ENCODE results near the gene PPP2R2C.
A peak's percentile ranks its signal among the peaks of the same experiment; 100 is the strongest.

The PPP2R2C gene

DNA sequence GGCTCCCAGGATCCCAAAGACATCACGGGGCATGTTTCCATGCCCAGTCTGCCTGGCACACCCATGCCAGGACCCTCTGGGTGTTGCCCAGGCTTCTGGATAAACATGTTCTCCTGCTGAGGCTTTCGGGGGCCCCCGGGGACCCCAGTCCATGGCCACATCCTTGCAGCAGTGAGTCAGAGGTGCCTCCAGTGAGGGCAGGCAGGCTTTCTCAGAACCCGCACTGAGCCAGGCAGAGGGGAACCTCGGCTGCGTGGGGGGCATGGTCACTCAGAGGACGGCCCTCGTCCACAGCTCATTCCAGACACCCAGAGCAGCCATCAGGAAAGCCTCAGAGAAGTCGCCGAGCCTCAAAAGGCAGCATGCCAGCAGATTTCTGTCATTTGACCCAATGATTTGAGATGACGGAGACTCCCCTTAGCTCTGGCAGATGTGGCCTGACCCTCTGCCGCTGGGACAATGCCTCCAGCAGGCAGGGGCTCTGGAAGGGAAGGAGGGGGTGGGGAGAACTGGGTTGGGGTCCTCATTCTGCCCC, 54.8 kb downstream of the PPP2R2C start:
- Histone ChIP-seq H3K4me1 (ENCODE audit: insufficient read depth, low read length) (peaks cover 2% of the 10 kb centered on the region; the same call in 1 of the 2 replicates), H3K36me3 (ENCODE audit: insufficient read depth, low read depth, low read length) (no peaks in the 10 kb centered on the region), H3K9me3 (ENCODE audit: insufficient read depth, low read depth, low read length) (no peaks in the 10 kb centered on the region), H3K27ac (ENCODE audit: low read length) (no peak overlapping the region), H3K9ac (ENCODE audit: low read depth, low read length) (no peak overlapping the region), H3K27me3 (ENCODE audit: insufficient read depth, low read length) (no peaks in the 10 kb centered on the region), H3K4me3 (ENCODE audit: low read length) (no peak overlapping the region)

DNA sequence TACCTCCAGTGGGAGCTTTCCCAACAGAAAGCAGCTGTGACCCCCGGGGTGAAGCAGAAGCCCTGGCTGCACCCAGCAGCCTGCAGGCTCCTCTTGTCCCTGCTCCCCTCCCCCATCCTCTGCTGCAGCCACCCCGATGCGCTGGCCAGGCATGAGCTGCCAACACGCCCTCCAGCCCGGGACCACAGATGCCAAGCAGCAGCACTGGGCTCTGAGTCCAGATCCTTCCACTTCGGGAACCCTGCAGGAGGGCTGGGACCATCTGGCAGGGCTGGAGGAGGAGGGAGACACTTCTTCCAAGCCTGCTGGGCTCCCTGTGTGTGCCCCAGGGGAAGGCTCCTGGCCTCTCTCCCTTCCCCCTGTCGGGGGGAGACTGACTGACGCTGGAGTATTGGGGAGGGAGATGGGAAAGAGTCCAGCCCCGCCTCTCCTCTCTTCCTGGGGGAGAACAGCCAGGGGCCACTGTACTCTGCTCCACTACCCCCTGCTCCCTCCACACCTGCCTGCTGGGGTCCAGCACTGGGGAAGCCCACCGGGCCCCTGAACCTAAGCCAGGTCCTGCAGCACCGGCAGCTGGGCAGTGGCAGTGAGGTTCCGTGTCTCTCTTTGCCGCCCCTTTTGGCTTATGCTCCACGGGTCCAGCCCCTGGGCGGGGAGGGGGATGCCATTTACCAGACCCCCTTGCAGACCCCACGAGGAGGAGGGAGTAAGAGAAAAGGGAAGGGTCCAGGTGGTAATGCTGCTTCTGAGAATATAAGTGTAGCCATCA, 55.7 kb downstream of the PPP2R2C start:
- Histone ChIP-seq H3K9me3 (ENCODE audit: insufficient read depth, low read depth, low read length) (no peaks in the 10 kb centered on the region), H3K9ac (ENCODE audit: low read depth, low read length) (no peak overlapping the region), H3K27me3 (ENCODE audit: insufficient read depth, low read length) (no peaks in the 10 kb centered on the region), H3K36me3 (ENCODE audit: insufficient read depth, low read depth, low read length) (no peaks in the 10 kb centered on the region), H3K4me3 (ENCODE audit: low read length) (no peak overlapping the region), H3K4me1 (ENCODE audit: insufficient read depth, low read length) (peaks cover 2% of the 10 kb centered on the region; the same call in 1 of the 2 replicates), H3K27ac (ENCODE audit: low read length) (no peak overlapping the region)

GRCh38 chr4:6415031-6415705, 57.2 kb downstream of the PPP2R2C start:
- Histone ChIP-seq H3K27me3 (ENCODE audit: insufficient read depth, low read length) (no peaks in the 10 kb centered on the region), H3K36me3 (ENCODE audit: insufficient read depth, low read depth, low read length) (no peaks in the 10 kb centered on the region), H3K4me1 (ENCODE audit: insufficient read depth, low read length) (peaks cover 2% of the 10 kb centered on the region; the same call in 1 of the 2 replicates), H3K9ac (ENCODE audit: low read depth, low read length) (no peak overlapping the region), H3K4me3 (ENCODE audit: low read length) (no peak overlapping the region), H3K27ac (ENCODE audit: low read length) (no peak overlapping the region), H3K9me3 (ENCODE audit: insufficient read depth, low read depth, low read length) (no peaks in the 10 kb centered on the region)

- no peaks in the 10 kb centered on the region for H3K27me3 ChIP-seq (ENCODE audit: insufficient read depth, low read length)
- no peaks in the 10 kb centered on the region for H3K36me3 ChIP-seq (ENCODE audit: insufficient read depth, low read depth, low read length)
- no peaks in the 10 kb centered on the region for H3K9me3 ChIP-seq (ENCODE audit: insufficient read depth, low read depth, low read length)
- peaks cover 2% of the 10 kb centered on the region; the same call in 1 of the 2 replicates for H3K4me1 ChIP-seq (ENCODE audit: insufficient read depth, low read length)
- H3K9ac ChIP-seq (ENCODE audit: low read depth, low read length), result no peak overlapping the region
- no peak overlapping the region for H3K4me3 ChIP-seq (ENCODE audit: low read length)
- no peak overlapping the region for H3K27ac ChIP-seq (ENCODE audit: low read length)
Observed at GRCh38 chr4:6414578-6414977, 57.8 kb downstream of the PPP2R2C start.

- Histone ChIP-seq H3K9ac (ENCODE audit: low read depth, low read length) (no peak overlapping the region), H3K27me3 (ENCODE audit: insufficient read depth, low read length) (no peaks in the 10 kb centered on the region), H3K27ac (ENCODE audit: low read length) (no peak overlapping the region), H3K36me3 (ENCODE audit: insufficient read depth, low read depth, low read length) (no peaks in the 10 kb centered on the region), H3K4me3 (ENCODE audit: low read length) (no peak overlapping the region), H3K9me3 (ENCODE audit: insufficient read depth, low read depth, low read length) (no peaks in the 10 kb centered on the region), H3K4me1 (ENCODE audit: insufficient read depth, low read length) (peaks cover 2% of the 10 kb centered on the region; the same call in 1 of the 2 replicates)
Observed at GRCh38 chr4:6410664-6411063, 61.8 kb downstream of the PPP2R2C start.

DNA sequence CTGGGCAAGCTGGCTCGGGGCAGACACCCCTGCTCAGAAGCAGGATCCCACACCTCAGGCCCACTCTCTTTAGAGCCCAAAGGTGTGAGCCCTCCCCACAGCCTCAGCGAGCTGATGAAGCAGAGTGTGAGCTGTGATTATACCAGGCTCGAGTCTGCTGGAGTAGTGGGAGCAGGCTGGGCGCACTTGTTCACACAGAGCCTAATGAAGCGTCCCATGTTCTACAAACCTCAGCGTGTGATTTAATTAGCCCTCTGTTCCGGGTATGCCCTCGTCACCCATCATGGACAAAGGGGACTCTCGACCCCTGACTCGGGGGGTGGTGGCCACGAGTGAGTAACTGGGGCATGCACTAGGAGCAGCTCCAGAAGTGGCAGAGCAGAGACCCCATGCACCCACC, 62.3 kb downstream of the PPP2R2C start:
- H3K27me3 ChIP-seq (ENCODE audit: insufficient read depth, low read length), result no peaks in the 10 kb centered on the region
- no peak overlapping the region for H3K9ac ChIP-seq (ENCODE audit: low read depth, low read length)
- no peak overlapping the region for H3K4me3 ChIP-seq (ENCODE audit: low read length)
- H3K27ac ChIP-seq (ENCODE audit: low read length), result no peak overlapping the region
- peaks cover under 1% of the 10 kb centered on the region; the same call in 1 of the 2 replicates for H3K4me1 ChIP-seq (ENCODE audit: insufficient read depth, low read length)
- H3K9me3 ChIP-seq (ENCODE audit: insufficient read depth, low read depth, low read length), result no peaks in the 10 kb centered on the region
- H3K36me3 ChIP-seq (ENCODE audit: insufficient read depth, low read depth, low read length), result no peaks in the 10 kb centered on the region

- no peak overlapping the region for H3K4me3 ChIP-seq (ENCODE audit: low read length)
- H3K36me3 ChIP-seq (ENCODE audit: insufficient read depth, low read depth, low read length), result no peaks in the 10 kb centered on the region
- H3K9ac ChIP-seq (ENCODE audit: low read depth, low read length), result no peak overlapping the region
- H3K4me1 ChIP-seq (ENCODE audit: insufficient read depth, low read length), result no peaks in the 10 kb centered on the region
- H3K27me3 ChIP-seq (ENCODE audit: insufficient read depth, low read length), result no peaks in the 10 kb centered on the region
- no peaks in the 10 kb centered on the region for H3K9me3 ChIP-seq (ENCODE audit: insufficient read depth, low read depth, low read length)
- no peak overlapping the region for H3K27ac ChIP-seq (ENCODE audit: low read length)
Observed at GRCh38 chr4:6409381-6409780, 63.0 kb downstream of the PPP2R2C start.

- Histone ChIP-seq H3K9ac (ENCODE audit: low read depth, low read length) (no peak overlapping the region), H3K27me3 (ENCODE audit: insufficient read depth, low read length) (no peaks in the 10 kb centered on the region), H3K4me1 (ENCODE audit: insufficient read depth, low read length) (no peaks in the 10 kb centered on the region; the same call in 1 of the 2 replicates), H3K36me3 (ENCODE audit: insufficient read depth, low read depth, low read length) (no peaks in the 10 kb centered on the region), H3K4me3 (ENCODE audit: low read length) (no peak overlapping the region), H3K9me3 (ENCODE audit: insufficient read depth, low read depth, low read length) (no peaks in the 10 kb centered on the region), H3K27ac (ENCODE audit: low read length) (no peak overlapping the region)
Observed at GRCh38 chr4:6408263-6408662, 64.2 kb downstream of the PPP2R2C start.

DNA sequence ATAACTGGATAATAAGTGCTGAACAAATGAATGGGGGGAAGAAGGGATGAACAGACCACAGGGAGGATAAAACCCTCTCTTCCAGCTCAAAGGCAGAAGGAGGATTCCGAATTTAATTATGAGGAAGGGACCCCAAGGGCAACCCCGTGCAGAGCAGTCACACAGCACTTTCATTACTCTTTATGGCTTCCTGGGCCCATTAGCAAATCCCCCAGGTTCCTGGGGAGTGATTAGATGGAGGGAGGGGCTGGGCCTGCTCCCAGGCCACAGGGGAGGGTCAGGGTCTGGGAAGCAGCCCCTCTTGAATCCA, 67.1 kb downstream of the PPP2R2C start:
- H3K27me3 ChIP-seq (ENCODE audit: insufficient read depth, low read length), result no peaks in the 10 kb centered on the region
- H3K27ac ChIP-seq (ENCODE audit: low read length), result no peak overlapping the region
- H3K4me3 ChIP-seq (ENCODE audit: low read length), result no peak overlapping the region
- H3K9me3 ChIP-seq (ENCODE audit: insufficient read depth, low read depth, low read length), result no peaks in the 10 kb centered on the region
- H3K9ac ChIP-seq (ENCODE audit: low read depth, low read length), result no peak overlapping the region
- H3K4me1 ChIP-seq (ENCODE audit: insufficient read depth, low read length), result peaks cover 3% of the 10 kb centered on the region; the same call in 1 of the 2 replicates
- no peaks in the 10 kb centered on the region for H3K36me3 ChIP-seq (ENCODE audit: insufficient read depth, low read depth, low read length)

GRCh38 chr4:6404611-6405396, 67.6 kb downstream of the PPP2R2C start:
- H3K4me3 ChIP-seq (ENCODE audit: low read length), result no peak overlapping the region
- no peaks in the 10 kb centered on the region for H3K27me3 ChIP-seq (ENCODE audit: insufficient read depth, low read length)
- H3K9me3 ChIP-seq (ENCODE audit: insufficient read depth, low read depth, low read length), result no peaks in the 10 kb centered on the region
- H3K27ac ChIP-seq (ENCODE audit: low read length), result no peak overlapping the region
- no peak overlapping the region for H3K9ac ChIP-seq (ENCODE audit: low read depth, low read length)
- H3K4me1 ChIP-seq (ENCODE audit: insufficient read depth, low read length), result peaks cover 3% of the 10 kb centered on the region; the same call in 1 of the 2 replicates
- no peaks in the 10 kb centered on the region for H3K36me3 ChIP-seq (ENCODE audit: insufficient read depth, low read depth, low read length)

DNA sequence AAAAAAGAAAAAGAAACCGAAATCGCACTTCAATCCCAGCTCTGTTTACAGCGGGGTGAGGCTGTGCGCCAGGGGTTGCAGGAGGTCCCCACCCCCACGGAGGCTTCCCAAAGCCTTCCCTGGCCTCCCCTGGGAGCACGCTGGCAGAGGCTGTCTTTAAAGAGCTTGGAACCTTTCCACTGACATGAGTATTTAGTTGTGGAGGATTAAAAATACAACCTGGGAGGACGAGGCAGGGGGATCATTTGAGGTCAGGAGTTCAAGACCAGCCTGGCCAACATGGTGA, 69.1 kb downstream of the PPP2R2C start:
- no peaks in the 10 kb centered on the region for H3K9me3 ChIP-seq (ENCODE audit: insufficient read depth, low read depth, low read length)
- no peak overlapping the region for H3K27ac ChIP-seq (ENCODE audit: low read length)
- no peaks in the 10 kb centered on the region for H3K36me3 ChIP-seq (ENCODE audit: insufficient read depth, low read depth, low read length)
- H3K4me3 ChIP-seq (ENCODE audit: low read length), result peak overlapping the region; percentile 5; the same call in 1 of the 2 replicates
- no peaks in the 10 kb centered on the region for H3K27me3 ChIP-seq (ENCODE audit: insufficient read depth, low read length)
- H3K9ac ChIP-seq (ENCODE audit: low read depth, low read length), result no peak overlapping the region
- H3K4me1 ChIP-seq (ENCODE audit: insufficient read depth, low read length), result peaks cover 3% of the 10 kb centered on the region; the same call in 1 of the 2 replicates

Data from iPS-20b (cell line).